Activated CD8-positive, alpha-beta T cell treated with anti-CD3 and anti-CD28 coated beads for 36 hours (primary cell): ENCODE measurements around the gene MCL1. TPM values are rescaled to one million over a fixed set of nuclear protein-coding genes. Genes with fewer than 3 reads are reported as not detected.
"Not testable (repeated sequence)": the region's sequence is repeated elsewhere in the genome, so short reads cannot be mapped to it uniquely, and the experiment has no call there.

ENCODE experiments used
- ATAC-seq: fragments of 200-7000 bp; cut with Tn5 transposase; one replicate; pipeline ENCODE4 v1.10.0; 2021; ENCODE audit warnings: mild to moderate bottlenecking, moderate library complexity
- CTCF ChIA-PET: fragments of 350-600 bp; sonication (Branson Sonifier 250); formaldehyde crosslinking; loops from one replicate; lab custom pipeline; 2021; ENCODE audit warnings: antibody characterized with exemption; lab: Charles Lee
- POLR2A ChIA-PET: fragments of 350-600 bp; sonication (Branson Sonifier 250); formaldehyde crosslinking; loops from one replicate; lab custom pipeline; 2021; ENCODE audit warnings: antibody characterized with exemption; lab: Charles Lee
- DNase-seq: peaks from one replicate; pipeline ENCODE4 v3.0.0-alpha.2; 2020
- H3K27ac Mint-ChIP-seq: one replicate; pipeline ENCODE4 v1.8.0; 2021; ENCODE audit warnings: mild to moderate bottlenecking, mixed read lengths
- H3K27me3 Mint-ChIP-seq: one replicate; pipeline ENCODE4 v1.8.0; 2021; ENCODE audit warnings: mixed read lengths
- H3K36me3 Mint-ChIP-seq: one replicate; pipeline ENCODE4 v1.8.0; 2021; ENCODE audit warnings: low read depth, mixed read lengths
- H3K4me1 Mint-ChIP-seq: one replicate; pipeline ENCODE4 v1.8.0; 2021; ENCODE audit warnings: low read depth, mixed read lengths
- H3K4me3 Mint-ChIP-seq: one replicate; pipeline ENCODE4 v1.8.0; 2021; ENCODE audit warnings: mild to moderate bottlenecking, moderate library complexity, mixed read lengths
- H3K9me3 Mint-ChIP-seq: one replicate; pipeline ENCODE4 v1.8.0; 2021; ENCODE audit warnings: mixed read lengths
- intact Hi-C: fragments of 100-400 bp; cut with micrococcal nuclease; formaldehyde crosslinking; loops from one replicate; pipeline ENCODE4 v1.10.0; 2022
- total RNA-seq, 2 experiments: library from RNA; stranded (reverse); gene quantifications; one replicate each; pipeline ENCODE4 v1.2.3, GENCODE V29; 2021
- TF ChIP-seq, protein P1 (sequence below): fragments of 200-600 bp; IDR thresholded peaks from one replicate; pipeline ENCODE4 v1.8.0; 2022; ENCODE audit warnings: antibody characterized with exemption, mild to moderate bottlenecking

Gene MCL1
- 100 to 1,000 TPM; 207 TPM for total RNA-seq

DNA sequence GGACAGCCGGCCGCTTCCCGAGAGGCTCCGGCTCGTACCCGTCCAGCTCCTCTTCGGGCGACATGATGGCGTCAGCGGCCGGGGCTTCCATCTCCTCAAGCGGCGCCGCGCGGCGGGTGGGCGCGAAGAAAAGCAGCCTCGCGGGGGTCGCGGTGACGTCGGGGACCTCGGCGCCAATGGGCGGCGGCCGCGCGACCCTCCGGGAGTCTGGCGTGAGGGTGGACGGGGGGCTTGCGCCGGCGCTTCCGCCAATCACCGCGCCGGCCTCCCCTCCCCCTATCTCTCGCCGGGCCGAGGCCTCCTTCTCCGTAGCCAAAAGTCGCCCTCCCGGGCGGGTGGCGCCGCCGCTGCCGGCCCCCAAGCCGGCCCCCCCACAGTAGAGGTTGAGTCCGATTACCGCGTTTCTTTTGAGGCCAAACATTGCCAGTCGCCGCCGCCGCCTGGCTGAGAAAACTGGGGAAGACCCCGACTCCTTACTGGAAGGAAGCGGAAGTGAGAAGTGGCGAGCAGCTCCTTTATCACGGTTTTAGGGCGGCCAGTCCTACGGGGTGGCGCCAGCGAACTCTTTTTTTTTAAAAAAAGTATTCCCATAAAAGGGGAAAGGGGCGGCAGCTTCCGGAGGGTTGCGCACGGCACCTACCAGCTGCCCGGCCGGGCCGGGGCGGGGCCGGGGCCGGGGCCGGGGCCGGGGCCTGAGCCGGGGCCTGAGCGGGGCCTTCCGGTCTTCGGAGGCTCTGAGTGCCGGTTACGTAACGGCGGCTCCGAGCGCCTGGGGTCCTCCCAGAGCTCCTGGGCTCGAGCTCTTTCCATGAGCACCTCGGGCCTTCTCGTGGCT, at the start of gene MCL1:
Gene MCL1 (minus strand): TSS at position 501 of the 835 bp plus-strand sequence. CDS start 80 bp downstream, at position 421.
- no peaks in the 10 kb centered on the region for H3K27me3 Mint-ChIP-seq
- H3K36me3 Mint-ChIP-seq: peaks cover 49% of the 10 kb centered on the region
- H3K27ac Mint-ChIP-seq: peak within 1 kb of the TSS; percentile 97
- intact Hi-C loops: loop anchor here (2.0 to 5.0 kb wide), 2 partner anchors 17 to 33 kb away; no protein-coding TSS in a partner anchor
- TF ChIP-seq, protein P1, sequence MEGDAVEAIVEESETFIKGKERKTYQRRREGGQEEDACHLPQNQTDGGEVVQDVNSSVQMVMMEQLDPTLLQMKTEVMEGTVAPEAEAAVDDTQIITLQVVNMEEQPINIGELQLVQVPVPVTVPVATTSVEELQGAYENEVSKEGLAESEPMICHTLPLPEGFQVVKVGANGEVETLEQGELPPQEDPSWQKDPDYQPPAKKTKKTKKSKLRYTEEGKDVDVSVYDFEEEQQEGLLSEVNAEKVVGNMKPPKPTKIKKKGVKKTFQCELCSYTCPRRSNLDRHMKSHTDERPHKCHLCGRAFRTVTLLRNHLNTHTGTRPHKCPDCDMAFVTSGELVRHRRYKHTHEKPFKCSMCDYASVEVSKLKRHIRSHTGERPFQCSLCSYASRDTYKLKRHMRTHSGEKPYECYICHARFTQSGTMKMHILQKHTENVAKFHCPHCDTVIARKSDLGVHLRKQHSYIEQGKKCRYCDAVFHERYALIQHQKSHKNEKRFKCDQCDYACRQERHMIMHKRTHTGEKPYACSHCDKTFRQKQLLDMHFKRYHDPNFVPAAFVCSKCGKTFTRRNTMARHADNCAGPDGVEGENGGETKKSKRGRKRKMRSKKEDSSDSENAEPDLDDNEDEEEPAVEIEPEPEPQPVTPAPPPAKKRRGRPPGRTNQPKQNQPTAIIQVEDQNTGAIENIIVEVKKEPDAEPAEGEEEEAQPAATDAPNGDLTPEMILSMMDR: no peak
- no peaks in the 10 kb centered on the region for H3K9me3 Mint-ChIP-seq
- CTCF ChIA-PET: interaction anchor here (0.8 to 15.9 kb wide), 11 partner anchors 9 to 234 kb away, joined by 3 to 237 read pairs (median 5); partner anchors contain the start of gene ENSA
- peak within 1 kb of the TSS; percentile 97 for H3K4me3 Mint-ChIP-seq
- DNase-seq: peak; percentile 94
- peaks cover 28% of the 10 kb centered on the region for H3K4me1 Mint-ChIP-seq
- ATAC-seq: peak; percentile 84
- POLR2A ChIA-PET: interaction anchor here (0.7 to 24.5 kb wide), 10 partner anchors 10 to 395 kb away, joined by 3 to 678 read pairs (median 4); partner anchors contain the start of genes CERS2 and ENSA

DNA sequence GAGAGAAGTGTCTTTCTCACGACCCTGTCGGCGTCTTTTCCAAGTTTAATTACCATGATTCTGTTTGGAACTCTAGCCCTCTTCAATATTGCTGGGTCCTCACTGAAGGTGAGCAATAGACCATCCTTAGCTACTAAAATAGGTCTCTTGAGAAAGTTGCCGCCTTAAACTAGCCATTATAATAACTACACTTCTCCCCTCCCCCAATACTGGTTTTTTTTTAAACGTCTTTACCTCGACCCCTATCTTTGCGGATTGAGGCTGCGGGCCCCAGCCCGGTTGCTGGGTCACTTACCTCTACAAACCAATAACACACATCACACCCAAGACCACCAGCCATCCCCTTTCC, 49.3 kb upstream of the MCL1 start:
- Mint-ChIP-seq H3K4me3 (no peak overlapping the region), H3K27me3 (no peaks in the 10 kb centered on the region), H3K4me1 (peaks cover 53% of the 10 kb centered on the region), H3K27ac (no peak overlapping the region), H3K36me3 (peaks cover 37% of the 10 kb centered on the region), H3K9me3 (no peaks in the 10 kb centered on the region)
- ChIA-PET POLR2A (interaction anchor here (0.6 to 30.2 kb wide), 9 partner anchors 13 to 291 kb away, joined by 3 to 678 read pairs (median 3); partner anchors contain the start of genes GOLPH3L and MCL1), CTCF (interaction anchor here (1.1 to 19.1 kb wide), 3 partner anchors 57 to 80 kb away, joined by 3 to 324 read pairs (median 4); partner anchors contain the start of gene ADAMTSL4)
- TF ChIP-seq, protein P1: no peak
- intact Hi-C loops: loop anchor here (2.0 to 10.0 kb wide), 2 partner anchors 66 to 144 kb away; partner anchors contain the start of gene TARS2
- DNase-seq (no peak), ATAC-seq (no peak)

DNA sequence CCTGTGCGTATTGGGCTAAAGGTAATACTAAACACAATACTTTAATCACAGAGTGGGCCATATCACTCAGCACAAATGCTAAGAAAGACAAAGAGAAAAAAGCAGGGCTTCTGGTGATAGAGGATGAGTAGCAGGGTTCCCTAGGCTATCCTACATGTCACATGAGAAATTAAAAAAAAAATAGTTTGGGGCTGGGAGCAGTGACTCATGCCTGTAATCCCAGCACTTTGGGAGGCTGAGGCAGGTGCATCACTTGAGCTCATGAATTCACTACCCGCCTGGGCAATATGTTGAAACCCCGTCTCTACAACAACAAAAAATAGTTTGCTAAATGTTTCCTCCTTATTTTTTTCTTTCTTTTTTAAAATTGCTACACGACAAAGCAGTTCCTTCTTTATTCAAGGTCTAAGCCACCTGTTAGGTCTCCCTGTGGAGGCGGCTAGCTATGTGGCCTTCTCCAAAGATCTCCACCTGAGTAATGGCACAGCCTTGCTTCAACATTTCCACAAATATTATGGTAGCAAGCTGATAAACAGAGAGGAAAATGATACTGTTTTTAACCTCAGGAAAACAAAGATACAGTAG, 48.5 kb upstream of the MCL1 start:
- no peaks in the 10 kb centered on the region for H3K9me3 Mint-ChIP-seq
- ChIA-PET CTCF (interaction anchor here (1.4 to 19.1 kb wide), 2 partner anchors 51 to 65 kb away, joined by 4 to 324 read pairs; no protein-coding TSS in a partner anchor), POLR2A (interaction anchor here (0.6 to 30.2 kb wide), 8 partner anchors 12 to 635 kb away, joined by 3 to 678 read pairs (median 4); partner anchors contain the start of gene MCL1)
- TF ChIP-seq, protein P1: no peak
- no peaks in the 10 kb centered on the region for H3K27me3 Mint-ChIP-seq
- H3K27ac Mint-ChIP-seq: no peak overlapping the region
- intact Hi-C loops: loop anchor here (2.0 to 10.0 kb wide), 2 partner anchors 65 to 143 kb away; partner anchors contain the start of gene TARS2
- peaks cover 45% of the 10 kb centered on the region for H3K36me3 Mint-ChIP-seq
- H3K4me3 Mint-ChIP-seq: no peak overlapping the region
- peaks cover 59% of the 10 kb centered on the region for H3K4me1 Mint-ChIP-seq
- ATAC-seq (no peak), DNase-seq (no peak)

DNA sequence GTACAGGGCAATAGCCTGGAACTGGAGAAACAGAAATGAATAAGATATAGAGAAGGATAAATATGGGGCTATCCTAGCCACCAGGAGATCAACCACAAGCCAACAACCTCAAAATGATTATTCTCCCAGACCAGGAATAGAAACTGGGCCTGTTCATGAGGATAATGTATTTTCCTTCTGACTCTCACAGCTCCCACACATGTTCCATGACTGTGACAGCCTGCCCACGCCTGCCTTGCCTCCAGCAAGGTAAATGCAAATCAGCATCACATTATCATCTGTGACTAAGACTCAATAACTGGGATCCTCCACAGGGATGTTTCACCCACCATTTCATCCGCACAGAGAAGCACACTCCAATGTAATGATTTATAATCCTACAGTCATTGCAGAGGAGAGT, 46.7 kb upstream of the MCL1 start:
- ATAC-seq: no peak
- intact Hi-C loops: loop anchor here (10.0 kb wide), 1 partner anchor 141 kb away; the partner anchor contains the start of gene TARS2
- Mint-ChIP-seq H3K27me3 (no peaks in the 10 kb centered on the region), H3K4me1 (peaks cover 75% of the 10 kb centered on the region), H3K4me3 (no peak overlapping the region), H3K36me3 (peaks cover 55% of the 10 kb centered on the region), H3K9me3 (no peaks in the 10 kb centered on the region), H3K27ac (peak overlapping the region; percentile 44)
- POLR2A ChIA-PET: interaction anchor here (0.8 to 30.2 kb wide), 3 partner anchors 9 to 296 kb away, joined by 3 to 678 read pairs (median 4); partner anchors contain the start of gene MCL1
- CTCF ChIA-PET: interaction anchor here (19.1 kb wide), 1 partner anchor 63 kb away, joined by 324 read pairs; no protein-coding TSS in a partner anchor
- no peak for DNase-seq
- TF ChIP-seq, protein P1: no peak

DNA sequence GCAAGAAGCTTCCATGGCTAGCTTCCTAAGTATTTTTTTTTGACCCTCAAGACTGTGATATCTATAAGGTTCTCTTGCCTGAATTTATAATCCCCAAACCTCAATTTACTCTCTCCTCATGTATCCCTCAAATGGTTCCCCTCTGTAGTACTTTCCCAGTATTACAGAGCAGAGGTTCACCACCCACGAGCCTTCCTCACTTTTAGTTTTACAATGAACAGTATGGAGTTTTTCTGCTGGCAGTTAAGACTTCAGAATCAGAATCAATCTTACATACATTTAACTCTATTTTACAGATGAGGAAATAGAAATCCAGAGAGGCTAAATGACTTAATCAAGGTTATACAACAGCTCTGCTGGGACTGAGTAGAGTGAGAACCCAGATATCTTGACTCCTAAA, 45.1 kb upstream of the MCL1 start:
- H3K4me3 Mint-ChIP-seq, ATAC-seq, DNase-seq, H3K27me3 Mint-ChIP-seq, H3K9me3 Mint-ChIP-seq: not testable (repeated sequence)
- intact Hi-C loops: loop anchor here (10.0 kb wide), 1 partner anchor 140 kb away; the partner anchor contains the start of gene TARS2
- H3K4me1 Mint-ChIP-seq: peaks cover 73% of the 10 kb centered on the region
- POLR2A ChIA-PET: interaction anchor here (0.7 to 30.2 kb wide), 2 partner anchors 26 to 55 kb away, joined by 4 to 678 read pairs; partner anchors contain the start of gene MCL1
- peak overlapping the region; percentile 78 for H3K27ac Mint-ChIP-seq
- H3K36me3 Mint-ChIP-seq: peaks cover 63% of the 10 kb centered on the region
- CTCF ChIA-PET: interaction anchor here (0.8 to 19.1 kb wide), 2 partner anchors 9 to 61 kb away, joined by 3 to 324 read pairs; no protein-coding TSS in a partner anchor

DNA sequence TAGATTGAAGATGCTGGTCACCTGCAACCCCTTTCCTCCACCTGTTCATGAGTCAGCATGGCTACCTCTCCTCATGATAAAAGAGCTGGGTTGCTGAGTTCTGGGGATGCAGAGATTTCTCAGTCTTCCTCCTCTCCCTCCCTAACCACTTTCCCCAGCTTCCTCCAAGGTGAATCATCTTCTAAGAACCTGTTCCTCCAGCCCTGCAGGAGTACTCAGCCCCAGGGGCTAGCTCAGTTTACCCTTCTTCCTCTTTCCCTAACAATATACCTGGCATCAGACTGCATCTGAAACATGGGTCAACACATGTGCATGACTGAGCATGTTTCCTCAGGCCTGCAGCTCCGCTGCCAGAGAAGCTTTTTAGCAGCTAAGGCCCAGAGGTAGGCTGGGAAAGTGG, 44.7 kb upstream of the MCL1 start:
- peak overlapping the region; percentile 78 for H3K27ac Mint-ChIP-seq
- intact Hi-C loops: loop anchor here (10.0 kb wide), 1 partner anchor 139 kb away; the partner anchor contains the start of gene TARS2
- not testable (repeated sequence) for DNase-seq, ATAC-seq, H3K9me3 Mint-ChIP-seq, H3K4me3 Mint-ChIP-seq, H3K27me3 Mint-ChIP-seq
- ChIA-PET CTCF (interaction anchor here (0.8 to 19.1 kb wide), 2 partner anchors 8 to 61 kb away, joined by 3 to 324 read pairs; no protein-coding TSS in a partner anchor), POLR2A (interaction anchor here (0.7 to 30.2 kb wide), 2 partner anchors 27 to 55 kb away, joined by 4 to 678 read pairs; partner anchors contain the start of gene MCL1)
- H3K36me3 Mint-ChIP-seq: peaks cover 67% of the 10 kb centered on the region
- peaks cover 77% of the 10 kb centered on the region for H3K4me1 Mint-ChIP-seq
